ENCODE results near the gene BOC. TPM values are rescaled to one million over a fixed set of nuclear protein-coding genes. Genes with fewer than 3 reads are reported as not detected.

The BOC gene
- total and polyA plus RNA-seq, 2 experiments from 2014 or later = 17.9 to 28.2 TPM

DNA sequence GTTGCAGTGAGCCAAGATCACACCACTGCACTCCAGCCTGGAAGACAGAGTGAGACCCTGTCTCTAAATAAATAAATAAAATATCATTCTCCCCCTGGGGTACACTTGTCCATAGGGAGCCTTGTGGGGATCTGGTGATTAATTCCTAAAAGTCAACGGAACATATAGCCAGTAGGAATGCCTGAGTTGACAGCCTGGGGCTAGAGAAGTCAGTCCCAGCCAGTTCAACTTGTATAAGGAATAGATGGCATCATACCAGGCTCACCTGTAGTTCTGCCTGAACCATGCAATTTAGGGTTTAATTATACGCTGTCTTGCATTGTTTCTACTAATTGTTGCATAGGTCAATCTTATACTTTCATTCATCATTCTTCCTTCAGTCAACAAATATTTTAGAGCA lies 5.9 kb upstream of the BOC start:
- Histone ChIP-seq H3K9me3 (ENCODE audit: low read depth) (no peaks in the 10 kb centered on the region), H3K36me3 (replicated peaks; ENCODE audit: insufficient read depth, low read depth) (no peaks in the 10 kb centered on the region), H3K79me2 (peaks cover 2% of the 10 kb centered on the region), H3K4me1 (ENCODE audit: insufficient read depth) (no peaks in the 10 kb centered on the region), H3K9me2 (replicated peaks; ENCODE audit: insufficient read depth) (no peaks in the 10 kb centered on the region), H3K4me3 (no peak overlapping the region), H3K4me2 (no peak overlapping the region), H4K20me1 (ENCODE audit: insufficient read depth, poor library complexity, severe bottlenecking) (no peaks in the 10 kb centered on the region), H3K27me3 (peaks cover 5% of the 10 kb centered on the region), H2AFZ (no peak overlapping the region), H3K27ac (no peak overlapping the region)
- TF ChIP-seq EZH2 (IDR thresholded peaks at IDR 0.05; ENCODE audit: borderline replicate concordance) (no peak), EZH2phosphoT487 (IDR thresholded peaks at IDR 0.05; ENCODE audit: low read depth, severe bottlenecking, unreplicated experiment) (no peak), CTCF (IDR thresholded peaks at IDR 0.05; ENCODE audit: poor library complexity) (no peak)
- DNase-seq (ENCODE audit: low spot score) = no peak
- WGBS (ENCODE audit: low lambda C conversion rate, missing lambda C conversion rate) = 76% methylated on average over 2 of the region's 2 CpGs

DNA sequence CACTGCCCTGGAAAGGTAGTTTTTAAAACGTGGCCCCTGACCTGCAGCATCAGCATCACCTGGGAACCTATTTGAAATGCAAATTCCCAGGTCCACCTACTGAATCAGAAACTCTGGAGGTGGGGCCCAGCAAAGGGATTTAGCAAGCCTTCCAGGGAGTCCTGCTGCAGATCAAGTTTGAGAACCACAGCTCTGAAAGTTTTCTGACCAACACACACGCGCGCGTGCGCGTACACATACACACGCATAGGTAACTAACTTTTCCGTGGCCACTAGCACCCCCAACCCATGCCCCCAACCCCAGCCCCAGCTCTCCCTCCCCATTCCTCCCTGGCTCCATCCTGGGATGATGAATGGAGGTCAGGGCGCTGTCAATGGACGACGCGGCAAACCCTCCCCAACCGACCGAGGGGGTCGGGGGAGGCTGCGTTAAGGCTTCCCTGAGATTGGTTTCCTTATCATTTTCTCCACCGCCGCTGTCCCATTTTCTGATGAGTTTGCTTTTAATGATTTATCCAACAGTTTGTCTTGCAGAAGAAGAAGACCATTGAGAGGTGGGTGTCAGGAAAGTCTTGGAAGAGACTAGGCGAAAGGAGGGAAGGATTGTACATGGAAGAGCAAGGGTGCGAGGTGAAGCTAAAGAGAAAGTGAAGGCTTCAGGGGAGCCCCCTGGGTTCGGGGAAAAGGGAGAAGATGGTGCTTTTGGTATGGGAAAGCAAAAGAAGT lies 590 bp upstream of the BOC start:
- peak overlapping the region; percentile 98 for H3K27ac ChIP-seq
- no peak for TF ChIP-seq EZH2 (IDR thresholded peaks at IDR 0.05; ENCODE audit: borderline replicate concordance)
- 4% methylated on average over 21 of the region's 22 CpGs for WGBS (ENCODE audit: low lambda C conversion rate, missing lambda C conversion rate)
- no peaks in the 10 kb centered on the region for H3K9me2 ChIP-seq (replicated peaks; ENCODE audit: insufficient read depth)
- peak; percentile 58 for DNase-seq (ENCODE audit: low spot score)
- H3K9me3 ChIP-seq (ENCODE audit: low read depth) = no peaks in the 10 kb centered on the region
- peaks cover 39% of the 10 kb centered on the region for H3K79me2 ChIP-seq
- H3K4me1 ChIP-seq (ENCODE audit: insufficient read depth) = peaks cover 12% of the 10 kb centered on the region
- no peaks in the 10 kb centered on the region for H3K36me3 ChIP-seq (replicated peaks; ENCODE audit: insufficient read depth, low read depth)
- no peaks in the 10 kb centered on the region for H4K20me1 ChIP-seq (ENCODE audit: insufficient read depth, poor library complexity, severe bottlenecking)
- H3K27me3 ChIP-seq = peaks cover 24% of the 10 kb centered on the region
- H3K4me2 ChIP-seq = peak overlapping the region; percentile 84
- peak overlapping the region; percentile 91 for H2AFZ ChIP-seq
- peak overlapping the region; percentile 90 for H3K4me3 ChIP-seq

DNA sequence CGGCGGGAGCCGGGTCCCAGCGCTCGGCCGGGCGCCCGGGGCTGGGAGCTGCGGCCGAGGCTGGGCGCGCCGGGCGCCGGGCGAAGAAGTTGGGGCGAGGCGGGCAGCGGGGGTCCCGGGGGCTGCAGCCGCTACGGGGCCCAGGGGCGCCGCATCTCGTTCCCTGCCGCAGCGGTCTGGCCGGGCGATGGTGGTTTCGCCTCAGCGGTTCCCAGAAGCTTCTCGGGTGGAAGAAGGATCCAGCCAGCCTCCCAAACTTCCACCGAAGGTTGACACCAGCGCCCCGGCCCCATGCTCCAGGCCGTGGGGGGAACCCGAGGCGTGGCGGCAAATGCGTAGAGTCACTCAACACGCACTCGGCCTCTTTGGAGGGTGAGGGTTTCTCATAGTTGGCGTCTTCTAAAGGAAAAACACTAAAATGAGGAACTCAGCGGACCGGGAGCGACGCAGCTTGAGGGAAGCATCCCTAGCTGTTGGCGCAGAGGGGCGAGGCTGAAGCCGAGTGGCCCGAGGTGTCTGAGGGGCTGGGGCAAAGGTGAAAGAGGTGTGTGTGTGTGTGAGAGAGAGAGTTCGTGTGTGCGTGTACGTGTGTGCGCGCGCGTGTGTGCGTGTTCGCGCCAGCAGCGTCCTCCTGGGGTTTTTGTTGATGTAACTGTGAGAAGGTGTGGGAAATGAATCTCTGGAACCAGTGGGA lies 940 bp downstream of the BOC start:
- peak; percentile 30 for DNase-seq (ENCODE audit: low spot score)
- WGBS (ENCODE audit: low lambda C conversion rate, missing lambda C conversion rate) = 1% methylated on average over 43 of the region's 62 CpGs
- Histone ChIP-seq H3K79me2 (peaks cover 46% of the 10 kb centered on the region), H3K27me3 (peaks cover 21% of the 10 kb centered on the region), H3K9me3 (ENCODE audit: low read depth) (no peaks in the 10 kb centered on the region), H3K4me2 (peak overlapping the region; percentile 84), H4K20me1 (ENCODE audit: insufficient read depth, poor library complexity, severe bottlenecking) (no peaks in the 10 kb centered on the region), H3K4me1 (ENCODE audit: insufficient read depth) (peaks cover 12% of the 10 kb centered on the region), H3K27ac (peak overlapping the region; percentile 98), H3K36me3 (replicated peaks; ENCODE audit: insufficient read depth, low read depth) (no peaks in the 10 kb centered on the region), H3K4me3 (peak overlapping the region; percentile 90), H3K9me2 (replicated peaks; ENCODE audit: insufficient read depth) (no peaks in the 10 kb centered on the region), H2AFZ (peak overlapping the region; percentile 62)
- TF ChIP-seq EZH2phosphoT487 (IDR thresholded peaks at IDR 0.05; ENCODE audit: low read depth, severe bottlenecking, unreplicated experiment) (no peak), CTCF (IDR thresholded peaks at IDR 0.05; ENCODE audit: poor library complexity) (no peak), EZH2 (IDR thresholded peaks at IDR 0.05; ENCODE audit: borderline replicate concordance) (peak; percentile 78)

DNA sequence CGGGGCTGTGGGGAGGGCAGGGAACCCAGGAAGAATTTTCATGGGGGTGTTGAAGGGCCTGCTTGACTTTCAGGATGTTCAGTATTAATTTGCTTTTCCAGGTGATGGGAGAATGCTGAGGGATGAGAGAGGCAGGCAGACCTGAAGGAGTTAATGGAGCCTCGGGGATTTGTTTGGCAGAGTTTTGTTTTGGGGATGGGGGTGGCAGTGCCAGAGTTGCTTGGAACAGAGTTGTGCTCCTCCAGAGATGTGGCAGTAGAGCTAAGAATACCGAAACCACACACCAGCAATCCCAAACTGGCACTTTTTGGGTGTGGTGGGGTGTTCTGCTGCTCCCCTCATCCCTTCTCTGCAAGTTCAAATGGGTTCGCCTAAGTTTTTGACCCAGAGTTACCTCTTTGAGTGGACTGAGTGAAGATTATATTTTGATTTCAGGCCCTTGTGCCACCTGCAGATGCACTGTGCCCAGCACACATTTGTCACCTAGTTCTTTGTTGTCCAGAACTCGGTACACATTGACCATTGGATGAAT lies 1.6 kb downstream of the BOC start:
- H3K4me2 ChIP-seq = peak overlapping the region; percentile 84
- peak overlapping the region; percentile 90 for H3K4me3 ChIP-seq
- peak overlapping the region; percentile 62 for H2AFZ ChIP-seq
- H4K20me1 ChIP-seq (ENCODE audit: insufficient read depth, poor library complexity, severe bottlenecking) = no peaks in the 10 kb centered on the region
- no peak for DNase-seq (ENCODE audit: low spot score)
- peak overlapping the region; percentile 98 for H3K27ac ChIP-seq
- peaks cover 12% of the 10 kb centered on the region for H3K4me1 ChIP-seq (ENCODE audit: insufficient read depth)
- H3K27me3 ChIP-seq = peaks cover 21% of the 10 kb centered on the region
- no peaks in the 10 kb centered on the region for H3K9me2 ChIP-seq (replicated peaks; ENCODE audit: insufficient read depth)
- 37% methylated on average over 5 of the region's 5 CpGs for WGBS (ENCODE audit: low lambda C conversion rate, missing lambda C conversion rate)
- H3K9me3 ChIP-seq (ENCODE audit: low read depth) = no peaks in the 10 kb centered on the region
- TF ChIP-seq EZH2phosphoT487 (IDR thresholded peaks at IDR 0.05; ENCODE audit: low read depth, severe bottlenecking, unreplicated experiment) = no peak
- no peak for TF ChIP-seq CTCF (IDR thresholded peaks at IDR 0.05; ENCODE audit: poor library complexity)
- no peak for TF ChIP-seq EZH2 (IDR thresholded peaks at IDR 0.05; ENCODE audit: borderline replicate concordance)
- peaks cover 46% of the 10 kb centered on the region for H3K79me2 ChIP-seq
- H3K36me3 ChIP-seq (replicated peaks; ENCODE audit: insufficient read depth, low read depth) = no peaks in the 10 kb centered on the region
